NCI-H2107 treated with DMSO at 0.1 percent for 48 hours (cell line): ENCODE data around the gene CLPSL1.

Experiments
- DNase-seq: peaks from one replicate; lab custom pipeline; 2025; ENCODE audit not compliant: unreplicated experiment; lab: John Stamatoyannopoulos, UW

Gene CLPSL1

GRCh38 chr6:35757456-35758123 is 23.2 kb upstream of the CLPSL1 start:
- no peak for DNase-seq

- no peak for DNase-seq
Measured at GRCh38 chr6:35759426-35759825, 21.4 kb upstream of the CLPSL1 start.

GRCh38 chr6:35765739-35766138 is 15.1 kb upstream of the CLPSL1 start:
- no peak for DNase-seq

- DNase-seq = no peak
Measured at GRCh38 chr6:35769211-35769610, 11.6 kb upstream of the CLPSL1 start.

- no peak for DNase-seq
Measured at GRCh38 chr6:35771343-35771627, 9.5 kb upstream of the CLPSL1 start.

GRCh38 chr6:35774116-35774794 is 6.6 kb upstream of the CLPSL1 start:
- no peak for DNase-seq

GRCh38 chr6:35775031-35775430 is 5.8 kb upstream of the CLPSL1 start:
- no peak for DNase-seq

- no peak for DNase-seq
Measured at GRCh38 chr6:35776364-35777215, 4.2 kb upstream of the CLPSL1 start, which contains the start of gene CLPSL2. CLPSL2 (plus strand) TSS chr6:35776598; CDS start chr6:35776619, 21 bp downstream.

- DNase-seq = no peak
Measured at GRCh38 chr6:35777356-35778102, 3.3 kb upstream of the CLPSL1 start.

- no peak for DNase-seq
Measured at GRCh38 chr6:35778437-35778836, 2.4 kb upstream of the CLPSL1 start.

GRCh38 chr6:35781290-35781689 is 471 bp downstream of the CLPSL1 start:
- DNase-seq = no peak

- DNase-seq = no peak
Measured at GRCh38 chr6:35782424-35782823, 1.6 kb downstream of the CLPSL1 start.

GRCh38 chr6:35784200-35784599 is 3.4 kb downstream of the CLPSL1 start:
- DNase-seq = no peak

- DNase-seq = no peak
Measured at GRCh38 chr6:35786272-35786671, 5.5 kb downstream of the CLPSL1 start.

GRCh38 chr6:35786810-35787209 is 6.0 kb downstream of the CLPSL1 start:
- DNase-seq = no peak

- no peak for DNase-seq
Measured at GRCh38 chr6:35787266-35788218, 6.7 kb downstream of the CLPSL1 start.

- no peak for DNase-seq
Measured at GRCh38 chr6:35788423-35788982, 7.7 kb downstream of the CLPSL1 start.

- DNase-seq = no peak
Measured at GRCh38 chr6:35790683-35791082, 9.9 kb downstream of the CLPSL1 start.

- DNase-seq = no peak
Measured at GRCh38 chr6:35794536-35795452, 14.0 kb downstream of the CLPSL1 start.
